TTC549 (cell line): Measurements from ENCODE around the gene TMX3.

ENCODE experiments used
- FAIRE-seq: peaks from 2 replicates; lab custom pipeline; 2012; peaks lifted over from hg19 to GRCh38; lab: Jason Lieb, UNC

Gene TMX3

GRCh38 chr18:68713131-68713530 lies 1.8 kb downstream of the TMX3 start:
- FAIRE-seq = no peak

GRCh38 chr18:68707646-68708045 lies 7.3 kb downstream of the TMX3 start:
- no peak for FAIRE-seq

GRCh38 chr18:68705119-68705518 lies 9.8 kb downstream of the TMX3 start:
- no peak for FAIRE-seq

GRCh38 chr18:68703326-68703725 lies 11.6 kb downstream of the TMX3 start:
- no peak for FAIRE-seq

GRCh38 chr18:68701353-68701752 lies 13.6 kb downstream of the TMX3 start:
- FAIRE-seq = no peak

- FAIRE-seq = no peak
These were observed 15.9 kb downstream of the TMX3 start for GRCh38 chr18:68699043-68699442.

- FAIRE-seq = peak; percentile 48
These were observed 18.0 kb downstream of the TMX3 start for GRCh38 chr18:68696937-68697336.

GRCh38 chr18:68694316-68694715 lies 20.6 kb downstream of the TMX3 start:
- FAIRE-seq = no peak

- FAIRE-seq = no peak
These were observed 21.7 kb downstream of the TMX3 start for GRCh38 chr18:68693091-68693815.

- no peak for FAIRE-seq
These were observed 35.4 kb downstream of the TMX3 start for GRCh38 chr18:68679528-68679927.

GRCh38 chr18:68676913-68677312 lies 38.0 kb downstream of the TMX3 start:
- no peak for FAIRE-seq

GRCh38 chr18:68667121-68667520 lies 47.8 kb downstream of the TMX3 start:
- FAIRE-seq = no peak

- no peak for FAIRE-seq
These were observed 48.5 kb downstream of the TMX3 start for GRCh38 chr18:68666381-68666780.

GRCh38 chr18:68665628-68666027 lies 49.3 kb downstream of the TMX3 start:
- no peak for FAIRE-seq

- FAIRE-seq = no peak
These were observed 52.2 kb downstream of the TMX3 start for GRCh38 chr18:68662754-68663153.

GRCh38 chr18:68660354-68661183 lies 54.3 kb downstream of the TMX3 start:
- peak; percentile 40 for FAIRE-seq

- FAIRE-seq = no peak
These were observed 66.7 kb downstream of the TMX3 start for GRCh38 chr18:68648191-68648590.

- no peak for FAIRE-seq
These were observed 72.9 kb downstream of the TMX3 start for GRCh38 chr18:68642003-68642402.

GRCh38 chr18:68640861-68641260 lies 74.0 kb downstream of the TMX3 start:
- FAIRE-seq = no peak

- FAIRE-seq = no peak
These were observed 76.3 kb downstream of the TMX3 start for GRCh38 chr18:68638613-68639012.

GRCh38 chr18:68627812-68628211 lies 87.1 kb downstream of the TMX3 start:
- peak; percentile 89 for FAIRE-seq
